RKO (cell line): ENCODE data around the gene WDR62.

ENCODE experiments used
- DNase-seq: peaks from one replicate; pipeline ENCODE4 v3.0.0-alpha.2; 2016; ENCODE audit warnings: low spot score

WDR62 gene

GRCh38 chr19:36081894-36082293 lies 27.2 kb downstream of the WDR62 start:
- no peak for DNase-seq

- no peak for DNase-seq
Observed at GRCh38 chr19:36082916-36083315, 28.2 kb downstream of the WDR62 start.

GRCh38 chr19:36084231-36085009 lies 29.7 kb downstream of the WDR62 start:
- no peak for DNase-seq

- no peak for DNase-seq
Observed at GRCh38 chr19:36086326-36086725, 31.6 kb downstream of the WDR62 start.

GRCh38 chr19:36089847-36090246 lies 35.1 kb downstream of the WDR62 start:
- DNase-seq, result no peak

GRCh38 chr19:36090910-36091695 lies 36.4 kb downstream of the WDR62 start:
- DNase-seq, result no peak

- no peak for DNase-seq
Observed at GRCh38 chr19:36092566-36092965, 37.9 kb downstream of the WDR62 start.

- DNase-seq, result no peak
Observed at GRCh38 chr19:36093146-36093662, 38.5 kb downstream of the WDR62 start.

- DNase-seq, result no peak
Observed at GRCh38 chr19:36093687-36094086, 39.0 kb downstream of the WDR62 start.

- DNase-seq, result no peak
Observed at GRCh38 chr19:36097036-36097435, 42.3 kb downstream of the WDR62 start.

- no peak for DNase-seq
Observed at GRCh38 chr19:36099166-36099785, 44.6 kb downstream of the WDR62 start.

GRCh38 chr19:36100476-36100875 lies 45.8 kb downstream of the WDR62 start:
- no peak for DNase-seq

GRCh38 chr19:36101550-36102327 lies 47.0 kb downstream of the WDR62 start:
- DNase-seq, result no peak

GRCh38 chr19:36103040-36103626 lies 48.4 kb downstream of the WDR62 start:
- no peak for DNase-seq

GRCh38 chr19:36103842-36104552 lies 49.3 kb downstream of the WDR62 start:
- peak; percentile 24 for DNase-seq

GRCh38 chr19:36106441-36106840 lies 51.7 kb downstream of the WDR62 start:
- DNase-seq, result no peak

GRCh38 chr19:36106991-36107390 lies 52.3 kb downstream of the WDR62 start:
- no peak for DNase-seq

GRCh38 chr19:36108684-36109083 lies 54.0 kb downstream of the WDR62 start:
- no peak for DNase-seq

- DNase-seq, result no peak
Observed at GRCh38 chr19:36110487-36111199, 55.9 kb downstream of the WDR62 start, which contains the start of gene OVOL3. OVOL3 (plus strand) TSS chr19:36111143; CDS start chr19:36111203, 60 bp downstream.

- no peak for DNase-seq
Observed at GRCh38 chr19:36111200-36111539, 56.5 kb downstream of the WDR62 start.
